ENCODE data around the gene ECEL1.

- no peak for TF ChIP-seq POLR2AphosphoS5 (IDR thresholded peaks at IDR 0.05; ENCODE audit: low read depth, low read length)
- no peak for TF ChIP-seq TAF1 (IDR thresholded peaks at IDR 0.05; ENCODE audit: borderline replicate concordance, low read depth, low read length)
- no peak for TF ChIP-seq POLR2A (IDR thresholded peaks at IDR 0.05; ENCODE audit: low read depth, low read length)
These were observed 28.8 kb downstream of the ECEL1 start for GRCh38 chr2:232458661-232459418.
